ENCODE data around the gene ZNF133.

DNA sequence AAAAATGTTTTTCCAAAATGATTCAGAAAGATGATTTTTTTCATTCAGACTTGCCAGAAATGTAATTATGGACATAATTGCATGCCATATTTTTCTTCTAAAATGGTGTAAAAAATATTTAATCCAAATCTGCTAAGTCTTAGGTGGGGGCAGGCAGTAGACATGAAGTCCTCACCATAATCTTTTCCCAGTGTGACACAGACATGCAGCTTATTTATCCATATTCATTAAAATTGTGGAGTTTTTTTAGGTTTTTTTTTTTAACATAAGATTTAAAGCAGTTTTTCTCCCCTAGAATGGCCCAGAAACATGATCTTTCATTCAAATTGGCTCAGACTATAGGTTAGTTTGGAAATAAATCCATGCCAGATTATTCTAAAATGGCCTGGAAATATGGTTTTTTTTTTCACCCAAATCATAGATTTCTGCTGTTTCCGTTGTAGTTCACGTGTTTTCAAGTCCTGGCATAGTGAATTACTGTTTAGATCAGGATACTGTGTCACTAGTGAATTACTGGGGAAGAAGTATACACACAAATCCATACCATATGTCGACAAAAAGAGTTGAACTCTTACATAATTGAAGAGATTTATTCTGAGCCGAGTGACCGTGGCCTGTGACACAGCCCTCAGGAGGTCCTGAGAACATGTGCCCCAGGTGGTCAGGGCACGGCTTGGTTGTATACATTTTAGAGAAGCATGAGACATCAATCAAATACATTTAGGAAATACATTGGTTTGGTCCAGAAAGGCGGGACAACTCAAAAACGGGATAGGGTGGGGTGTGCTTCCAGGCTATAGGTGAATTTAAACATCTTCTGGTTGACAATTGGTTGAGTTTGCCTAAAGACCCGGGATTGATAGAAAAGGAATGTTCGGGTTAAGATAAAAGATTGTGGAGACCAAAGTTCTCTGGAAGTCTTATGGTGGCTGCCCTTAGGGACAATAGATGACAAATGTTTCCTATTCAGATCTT lies 33.9 kb downstream of the ZNF133 start:
- TF ChIP-seq EZH2phosphoT487 (IDR thresholded peaks at IDR 0.05; ENCODE audit: unreplicated experiment) (no peak), POLR2AphosphoS5 (IDR thresholded peaks at IDR 0.05; ENCODE audit: low read depth) (no peak), EZH2 (IDR thresholded peaks at IDR 0.05; ENCODE audit: low read depth, unreplicated experiment) (no peak), STAT1 (IDR thresholded peaks at IDR 0.05; ENCODE audit: unreplicated experiment) (no peak), CREB1 (CRISPR knock-in tag; IDR thresholded peaks at IDR 0.05; ENCODE audit: low read depth) (no peak), JUNB (IDR thresholded peaks at IDR 0.05; ENCODE audit: unreplicated experiment) (no peak), NANOG (IDR thresholded peaks at IDR 0.05; ENCODE audit: borderline replicate concordance) (no peak)
- TF ChIP-seq, protein P1, sequence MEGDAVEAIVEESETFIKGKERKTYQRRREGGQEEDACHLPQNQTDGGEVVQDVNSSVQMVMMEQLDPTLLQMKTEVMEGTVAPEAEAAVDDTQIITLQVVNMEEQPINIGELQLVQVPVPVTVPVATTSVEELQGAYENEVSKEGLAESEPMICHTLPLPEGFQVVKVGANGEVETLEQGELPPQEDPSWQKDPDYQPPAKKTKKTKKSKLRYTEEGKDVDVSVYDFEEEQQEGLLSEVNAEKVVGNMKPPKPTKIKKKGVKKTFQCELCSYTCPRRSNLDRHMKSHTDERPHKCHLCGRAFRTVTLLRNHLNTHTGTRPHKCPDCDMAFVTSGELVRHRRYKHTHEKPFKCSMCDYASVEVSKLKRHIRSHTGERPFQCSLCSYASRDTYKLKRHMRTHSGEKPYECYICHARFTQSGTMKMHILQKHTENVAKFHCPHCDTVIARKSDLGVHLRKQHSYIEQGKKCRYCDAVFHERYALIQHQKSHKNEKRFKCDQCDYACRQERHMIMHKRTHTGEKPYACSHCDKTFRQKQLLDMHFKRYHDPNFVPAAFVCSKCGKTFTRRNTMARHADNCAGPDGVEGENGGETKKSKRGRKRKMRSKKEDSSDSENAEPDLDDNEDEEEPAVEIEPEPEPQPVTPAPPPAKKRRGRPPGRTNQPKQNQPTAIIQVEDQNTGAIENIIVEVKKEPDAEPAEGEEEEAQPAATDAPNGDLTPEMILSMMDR (conservative IDR thresholded peaks at IDR 0.05; ENCODE audit: low read depth in 2 of 2): no peak
- TF ChIP-seq, protein P2, sequence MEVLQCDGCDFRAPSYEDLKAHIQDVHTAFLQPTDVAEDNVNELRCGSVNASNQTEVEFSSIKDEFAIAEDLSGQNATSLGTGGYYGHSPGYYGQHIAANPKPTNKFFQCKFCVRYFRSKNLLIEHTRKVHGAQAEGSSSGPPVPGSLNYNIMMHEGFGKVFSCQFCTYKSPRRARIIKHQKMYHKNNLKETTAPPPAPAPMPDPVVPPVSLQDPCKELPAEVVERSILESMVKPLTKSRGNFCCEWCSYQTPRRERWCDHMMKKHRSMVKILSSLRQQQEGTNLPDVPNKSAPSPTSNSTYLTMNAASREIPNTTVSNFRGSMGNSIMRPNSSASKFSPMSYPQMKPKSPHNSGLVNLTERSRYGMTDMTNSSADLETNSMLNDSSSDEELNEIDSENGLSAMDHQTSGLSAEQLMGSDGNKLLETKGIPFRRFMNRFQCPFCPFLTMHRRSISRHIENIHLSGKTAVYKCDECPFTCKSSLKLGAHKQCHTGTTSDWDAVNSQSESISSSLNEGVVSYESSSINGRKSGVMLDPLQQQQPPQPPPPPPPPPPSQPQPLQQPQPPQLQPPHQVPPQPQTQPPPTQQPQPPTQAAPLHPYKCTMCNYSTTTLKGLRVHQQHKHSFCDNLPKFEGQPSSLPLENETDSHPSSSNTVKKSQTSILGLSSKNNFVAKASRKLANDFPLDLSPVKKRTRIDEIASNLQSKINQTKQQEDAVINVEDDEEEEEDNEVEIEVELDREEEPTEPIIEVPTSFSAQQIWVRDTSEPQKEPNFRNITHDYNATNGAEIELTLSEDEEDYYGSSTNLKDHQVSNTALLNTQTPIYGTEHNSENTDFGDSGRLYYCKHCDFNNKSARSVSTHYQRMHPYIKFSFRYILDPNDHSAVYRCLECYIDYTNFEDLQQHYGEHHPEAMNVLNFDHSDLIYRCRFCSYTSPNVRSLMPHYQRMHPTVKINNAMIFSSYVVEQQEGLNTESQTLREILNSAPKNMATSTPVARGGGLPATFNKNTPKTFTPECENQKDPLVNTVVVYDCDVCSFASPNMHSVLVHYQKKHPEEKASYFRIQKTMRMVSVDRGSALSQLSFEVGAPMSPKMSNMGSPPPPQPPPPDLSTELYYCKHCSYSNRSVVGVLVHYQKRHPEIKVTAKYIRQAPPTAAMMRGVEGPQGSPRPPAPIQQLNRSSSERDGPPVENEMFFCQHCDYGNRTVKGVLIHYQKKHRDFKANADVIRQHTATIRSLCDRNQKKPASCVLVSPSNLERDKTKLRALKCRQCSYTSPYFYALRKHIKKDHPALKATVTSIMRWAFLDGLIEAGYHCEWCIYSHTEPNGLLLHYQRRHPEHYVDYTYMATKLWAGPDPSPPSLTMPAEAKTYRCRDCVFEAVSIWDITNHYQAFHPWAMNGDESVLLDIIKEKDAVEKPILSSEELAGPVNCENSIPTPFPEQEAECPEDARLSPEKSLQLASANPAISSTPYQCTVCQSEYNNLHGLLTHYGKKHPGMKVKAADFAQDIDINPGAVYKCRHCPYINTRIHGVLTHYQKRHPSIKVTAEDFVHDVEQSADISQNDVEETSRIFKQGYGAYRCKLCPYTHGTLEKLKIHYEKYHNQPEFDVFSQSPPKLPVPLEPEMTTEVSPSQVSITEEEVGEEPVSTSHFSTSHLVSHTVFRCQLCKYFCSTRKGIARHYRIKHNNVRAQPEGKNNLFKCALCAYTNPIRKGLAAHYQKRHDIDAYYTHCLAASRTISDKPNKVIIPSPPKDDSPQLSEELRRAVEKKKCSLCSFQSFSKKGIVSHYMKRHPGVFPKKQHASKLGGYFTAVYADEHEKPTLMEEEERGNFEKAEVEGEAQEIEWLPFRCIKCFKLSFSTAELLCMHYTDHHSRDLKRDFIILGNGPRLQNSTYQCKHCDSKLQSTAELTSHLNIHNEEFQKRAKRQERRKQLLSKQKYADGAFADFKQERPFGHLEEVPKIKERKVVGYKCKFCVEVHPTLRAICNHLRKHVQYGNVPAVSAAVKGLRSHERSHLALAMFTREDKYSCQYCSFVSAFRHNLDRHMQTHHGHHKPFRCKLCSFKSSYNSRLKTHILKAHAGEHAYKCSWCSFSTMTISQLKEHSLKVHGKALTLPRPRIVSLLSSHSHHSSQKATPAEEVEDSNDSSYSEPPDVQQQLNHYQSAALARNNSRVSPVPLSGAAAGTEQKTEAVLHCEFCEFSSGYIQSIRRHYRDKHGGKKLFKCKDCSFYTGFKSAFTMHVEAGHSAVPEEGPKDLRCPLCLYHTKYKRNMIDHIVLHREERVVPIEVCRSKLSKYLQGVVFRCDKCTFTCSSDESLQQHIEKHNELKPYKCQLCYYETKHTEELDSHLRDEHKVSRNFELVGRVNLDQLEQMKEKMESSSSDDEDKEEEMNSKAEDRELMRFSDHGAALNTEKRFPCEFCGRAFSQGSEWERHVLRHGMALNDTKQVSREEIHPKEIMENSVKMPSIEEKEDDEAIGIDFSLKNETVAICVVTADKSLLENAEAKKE (CRISPR knock-in tag; IDR thresholded peaks at IDR 0.05): no peak
- TF ChIP-seq, protein P3, sequence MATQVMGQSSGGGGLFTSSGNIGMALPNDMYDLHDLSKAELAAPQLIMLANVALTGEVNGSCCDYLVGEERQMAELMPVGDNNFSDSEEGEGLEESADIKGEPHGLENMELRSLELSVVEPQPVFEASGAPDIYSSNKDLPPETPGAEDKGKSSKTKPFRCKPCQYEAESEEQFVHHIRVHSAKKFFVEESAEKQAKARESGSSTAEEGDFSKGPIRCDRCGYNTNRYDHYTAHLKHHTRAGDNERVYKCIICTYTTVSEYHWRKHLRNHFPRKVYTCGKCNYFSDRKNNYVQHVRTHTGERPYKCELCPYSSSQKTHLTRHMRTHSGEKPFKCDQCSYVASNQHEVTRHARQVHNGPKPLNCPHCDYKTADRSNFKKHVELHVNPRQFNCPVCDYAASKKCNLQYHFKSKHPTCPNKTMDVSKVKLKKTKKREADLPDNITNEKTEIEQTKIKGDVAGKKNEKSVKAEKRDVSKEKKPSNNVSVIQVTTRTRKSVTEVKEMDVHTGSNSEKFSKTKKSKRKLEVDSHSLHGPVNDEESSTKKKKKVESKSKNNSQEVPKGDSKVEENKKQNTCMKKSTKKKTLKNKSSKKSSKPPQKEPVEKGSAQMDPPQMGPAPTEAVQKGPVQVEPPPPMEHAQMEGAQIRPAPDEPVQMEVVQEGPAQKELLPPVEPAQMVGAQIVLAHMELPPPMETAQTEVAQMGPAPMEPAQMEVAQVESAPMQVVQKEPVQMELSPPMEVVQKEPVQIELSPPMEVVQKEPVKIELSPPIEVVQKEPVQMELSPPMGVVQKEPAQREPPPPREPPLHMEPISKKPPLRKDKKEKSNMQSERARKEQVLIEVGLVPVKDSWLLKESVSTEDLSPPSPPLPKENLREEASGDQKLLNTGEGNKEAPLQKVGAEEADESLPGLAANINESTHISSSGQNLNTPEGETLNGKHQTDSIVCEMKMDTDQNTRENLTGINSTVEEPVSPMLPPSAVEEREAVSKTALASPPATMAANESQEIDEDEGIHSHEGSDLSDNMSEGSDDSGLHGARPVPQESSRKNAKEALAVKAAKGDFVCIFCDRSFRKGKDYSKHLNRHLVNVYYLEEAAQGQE (IDR thresholded peaks at IDR 0.05; ENCODE audit: unreplicated experiment): no peak
- TF ChIP-seq, protein P4, sequence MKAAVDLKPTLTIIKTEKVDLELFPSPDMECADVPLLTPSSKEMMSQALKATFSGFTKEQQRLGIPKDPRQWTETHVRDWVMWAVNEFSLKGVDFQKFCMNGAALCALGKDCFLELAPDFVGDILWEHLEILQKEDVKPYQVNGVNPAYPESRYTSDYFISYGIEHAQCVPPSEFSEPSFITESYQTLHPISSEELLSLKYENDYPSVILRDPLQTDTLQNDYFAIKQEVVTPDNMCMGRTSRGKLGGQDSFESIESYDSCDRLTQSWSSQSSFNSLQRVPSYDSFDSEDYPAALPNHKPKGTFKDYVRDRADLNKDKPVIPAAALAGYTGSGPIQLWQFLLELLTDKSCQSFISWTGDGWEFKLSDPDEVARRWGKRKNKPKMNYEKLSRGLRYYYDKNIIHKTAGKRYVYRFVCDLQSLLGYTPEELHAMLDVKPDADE (IDR thresholded peaks at IDR 0.05): no peak

All from GM23338 (cell line).